ENCODE data around the gene BTG4.
A peak's percentile ranks its signal among the peaks of the same experiment; 100 is the strongest.

Gene BTG4

GRCh38 chr11:111512296-111513239 lies at the start of gene BTG4:
Gene BTG4 (minus strand): TSS chr11:111512386. CDS start chr11:111498776, 13,610 bp downstream.
- TF ChIP-seq CTCF (IDR thresholded peaks at IDR 0.05; ENCODE audit: low read depth, low read length): 0 out of 2 replicates have a peak, but pooled peaks have one; percentile 6
- no peak within 1 kb of the TSS for H3K27ac ChIP-seq

GRCh38 chr11:111561791-111562325 lies 49.7 kb upstream of the BTG4 start:
- H3K27ac ChIP-seq: no peak overlapping the region
- no peaks in the 10 kb centered on the region for H3K27me3 ChIP-seq (ENCODE audit: insufficient read depth, low read depth, severe bottlenecking)
- TF ChIP-seq CTCF (IDR thresholded peaks at IDR 0.05; ENCODE audit: low read depth, low read length): no peak
- H3K4me3 ChIP-seq (ENCODE audit: low read depth, low read length): no peak overlapping the region
- no peak for DNase-seq
- H3K36me3 ChIP-seq: no peaks in the 10 kb centered on the region
- H3K9me3 ChIP-seq (ENCODE audit: severe bottlenecking): no peaks in the 10 kb centered on the region

More at GRCh38 chr11:111512296-111513239, at the start of gene BTG4:
- H3K27me3 ChIP-seq (ENCODE audit: insufficient read depth, low read depth, severe bottlenecking): no peaks in the 10 kb centered on the region
- H3K36me3 ChIP-seq: no peaks in the 10 kb centered on the region
- DNase-seq: peak; percentile 27
- no peaks in the 10 kb centered on the region for H3K9me3 ChIP-seq (ENCODE audit: severe bottlenecking)
- peak within 1 kb of the TSS; percentile 46 for H3K4me3 ChIP-seq (ENCODE audit: low read depth, low read length)

- no peak for DNase-seq
- Histone ChIP-seq H3K27me3 (ENCODE audit: insufficient read depth, low read depth, severe bottlenecking) (no peaks in the 10 kb centered on the region), H3K27ac (no peak overlapping the region), H3K9me3 (ENCODE audit: severe bottlenecking) (peaks cover 3% of the 10 kb centered on the region), H3K4me3 (ENCODE audit: low read depth, low read length) (no peak overlapping the region), H3K36me3 (no peaks in the 10 kb centered on the region)
- TF ChIP-seq CTCF (IDR thresholded peaks at IDR 0.05; ENCODE audit: low read depth, low read length): no peak
These were observed 49.1 kb upstream of the BTG4 start for GRCh38 chr11:111561306-111561705.

- Histone ChIP-seq H3K27ac (no peak overlapping the region), H3K27me3 (ENCODE audit: insufficient read depth, low read depth, severe bottlenecking) (no peaks in the 10 kb centered on the region), H3K4me3 (ENCODE audit: low read depth, low read length) (no peak overlapping the region), H3K9me3 (ENCODE audit: severe bottlenecking) (peaks cover 8% of the 10 kb centered on the region), H3K36me3 (no peaks in the 10 kb centered on the region)
- no peak for TF ChIP-seq CTCF (IDR thresholded peaks at IDR 0.05; ENCODE audit: low read depth, low read length)
- DNase-seq: no peak
These were observed 48.6 kb upstream of the BTG4 start for GRCh38 chr11:111560800-111561199.

GRCh38 chr11:111559800-111560464 lies 47.7 kb upstream of the BTG4 start:
- Histone ChIP-seq H3K27me3 (ENCODE audit: insufficient read depth, low read depth, severe bottlenecking) (no peaks in the 10 kb centered on the region), H3K36me3 (no peaks in the 10 kb centered on the region), H3K4me3 (ENCODE audit: low read depth, low read length) (no peak overlapping the region), H3K27ac (no peak overlapping the region), H3K9me3 (ENCODE audit: severe bottlenecking) (peaks cover 9% of the 10 kb centered on the region)
- DNase-seq: no peak
- no peak for TF ChIP-seq CTCF (IDR thresholded peaks at IDR 0.05; ENCODE audit: low read depth, low read length)
